ENCODE measurements around the gene UTY. TPM values are rescaled to one million over a fixed set of nuclear protein-coding genes. Genes with fewer than 3 reads are reported as not detected.

The UTY gene
- total RNA-seq, 1 donor from 2014 or later = not detected

DNA sequence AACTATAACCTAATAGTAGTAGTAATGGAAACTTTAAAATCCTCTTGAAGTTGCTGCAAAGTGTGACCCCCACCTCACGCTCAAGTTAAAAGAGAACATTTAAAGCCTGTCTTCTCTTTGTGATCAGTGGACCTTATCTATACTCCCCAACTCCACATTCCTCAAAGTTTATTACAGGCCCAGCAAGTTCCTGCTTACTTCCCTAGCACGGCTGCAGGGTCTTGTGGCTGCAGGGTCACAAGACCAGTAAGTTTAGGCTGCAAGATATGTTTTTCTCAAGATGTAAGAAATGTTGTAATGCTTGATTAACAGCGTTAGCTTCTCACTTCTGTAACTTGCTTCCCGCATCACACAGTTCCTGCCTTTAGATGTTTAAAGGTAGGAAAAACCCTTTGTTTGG is 141.1 kb downstream of the UTY start:
- Mint-ChIP-seq H3K4me3 (ENCODE audit: unreplicated experiment) (no peak overlapping the region), H3K36me3 (ENCODE audit: low read depth) (no peaks in the 10 kb centered on the region), H3K27me3 (ENCODE audit: low read depth) (no peaks in the 10 kb centered on the region), H3K4me1 (ENCODE audit: low read depth) (no peaks in the 10 kb centered on the region), H3K9me3 (ENCODE audit: low read depth) (no peaks in the 10 kb centered on the region), H3K27ac (ENCODE audit: unreplicated experiment) (no peak overlapping the region)
- DNase-seq (ENCODE audit: low spot score) = no peak
- no peak for TF ChIP-seq CTCF (IDR thresholded peaks at IDR 0.05)

- no peak for DNase-seq (ENCODE audit: low spot score)
- no peaks in the 10 kb centered on the region for H3K36me3 Mint-ChIP-seq (ENCODE audit: low read depth)
- no peak overlapping the region for H3K27ac Mint-ChIP-seq (ENCODE audit: unreplicated experiment)
- no peaks in the 10 kb centered on the region for H3K27me3 Mint-ChIP-seq (ENCODE audit: low read depth)
- no peaks in the 10 kb centered on the region for H3K9me3 Mint-ChIP-seq (ENCODE audit: low read depth)
- no peaks in the 10 kb centered on the region for H3K4me1 Mint-ChIP-seq (ENCODE audit: low read depth)
- H3K4me3 Mint-ChIP-seq (ENCODE audit: unreplicated experiment) = no peak overlapping the region
- no peak for TF ChIP-seq CTCF (IDR thresholded peaks at IDR 0.05)
Observed at GRCh38 chrY:13337934-13338333, 141.9 kb downstream of the UTY start.

DNA sequence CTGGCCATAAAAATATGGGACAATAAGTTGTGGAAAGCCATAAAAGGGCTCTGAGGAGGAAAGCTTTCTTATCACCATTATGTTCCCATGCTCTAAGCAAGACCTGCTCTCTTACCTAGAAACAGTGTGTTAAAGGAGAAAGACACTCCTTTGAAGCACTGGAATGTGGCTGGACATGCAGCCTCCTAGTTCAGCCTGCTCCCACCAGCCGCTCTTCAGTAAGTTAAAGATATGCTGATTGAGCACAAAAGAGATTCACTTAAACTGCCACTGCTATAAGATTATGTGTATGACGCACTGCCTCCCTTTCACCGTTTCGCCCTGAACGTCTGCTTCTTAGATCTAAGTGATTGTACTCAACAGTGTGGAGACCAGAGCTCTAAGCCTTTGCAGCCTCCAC is 146.0 kb downstream of the UTY start:
- H3K27ac Mint-ChIP-seq (ENCODE audit: unreplicated experiment) = no peak overlapping the region
- no peak for DNase-seq (ENCODE audit: low spot score)
- no peak overlapping the region for H3K4me3 Mint-ChIP-seq (ENCODE audit: unreplicated experiment)
- H3K36me3 Mint-ChIP-seq (ENCODE audit: low read depth) = no peaks in the 10 kb centered on the region
- H3K4me1 Mint-ChIP-seq (ENCODE audit: low read depth) = no peaks in the 10 kb centered on the region
- no peaks in the 10 kb centered on the region for H3K27me3 Mint-ChIP-seq (ENCODE audit: low read depth)
- TF ChIP-seq CTCF (IDR thresholded peaks at IDR 0.05) = no peak
- H3K9me3 Mint-ChIP-seq (ENCODE audit: low read depth) = no peaks in the 10 kb centered on the region

- no peak for TF ChIP-seq CTCF (IDR thresholded peaks at IDR 0.05)
- Mint-ChIP-seq H3K27ac (ENCODE audit: unreplicated experiment) (no peak overlapping the region), H3K4me1 (ENCODE audit: low read depth) (no peaks in the 10 kb centered on the region), H3K4me3 (ENCODE audit: unreplicated experiment) (no peak overlapping the region), H3K27me3 (ENCODE audit: low read depth) (no peaks in the 10 kb centered on the region), H3K9me3 (ENCODE audit: low read depth) (no peaks in the 10 kb centered on the region), H3K36me3 (ENCODE audit: low read depth) (no peaks in the 10 kb centered on the region)
- no peak for DNase-seq (ENCODE audit: low spot score)
Observed at GRCh38 chrY:13330651-13331050, 149.2 kb downstream of the UTY start.

GRCh38 chrY:13312966-13313365 is 166.9 kb downstream of the UTY start:
- Mint-ChIP-seq H3K4me3 (ENCODE audit: unreplicated experiment) (no peak overlapping the region), H3K9me3 (ENCODE audit: low read depth) (no peaks in the 10 kb centered on the region), H3K27ac (ENCODE audit: unreplicated experiment) (no peak overlapping the region), H3K4me1 (ENCODE audit: low read depth) (no peaks in the 10 kb centered on the region), H3K27me3 (ENCODE audit: low read depth) (no peaks in the 10 kb centered on the region), H3K36me3 (ENCODE audit: low read depth) (no peaks in the 10 kb centered on the region)
- no peak for DNase-seq (ENCODE audit: low spot score)
- no peak for TF ChIP-seq CTCF (IDR thresholded peaks at IDR 0.05)

Measured in chondrocyte (in vitro differentiated cells).